Karpas-422 (cell line): ENCODE data around the gene RFX3. TPM values are rescaled to one million over a fixed set of nuclear protein-coding genes. Genes with fewer than 3 reads are reported as not detected.
A peak's percentile ranks its signal among the peaks of the same experiment; 100 is the strongest.

Experiments
- DNase-seq: peaks from one replicate; pipeline ENCODE4 v3.0.0-alpha.2; 2015
- H2AFZ ChIP-seq: fragments of 200-600 bp; sonication (generic); 2 replicates; pipeline ENCODE4 v1.6.1; 2014; ENCODE audit warnings: antibody characterized with exemption, low read length, mixed read lengths
- H3K27ac ChIP-seq: fragments of 200-600 bp; sonication (generic); 2 replicates; pipeline ENCODE4 v1.5.1; 2014; ENCODE audit warnings: mild to moderate bottlenecking, low read length, moderate library complexity
- H3K27me3 ChIP-seq: fragments of 200-600 bp; sonication (generic); 2 replicates; pipeline ENCODE4 v1.6.1; 2014; ENCODE audit warnings: low read length, mixed read lengths
- H3K36me3 ChIP-seq: fragments of 200-600 bp; sonication (generic); 2 replicates; pipeline ENCODE4 v1.6.1; 2014; ENCODE audit warnings: low read length, mixed read lengths; ENCODE audit not compliant: insufficient read depth
- H3K4me1 ChIP-seq: fragments of 200-600 bp; sonication (generic); 2 replicates; pipeline ENCODE4 v1.6.1; 2014; ENCODE audit warnings: mild to moderate bottlenecking, low read length, mixed read lengths
- H3K4me2 ChIP-seq: fragments of 200-600 bp; sonication (generic); 2 replicates; pipeline ENCODE4 v1.6.1; 2014; ENCODE audit warnings: low read length, low read depth, mild to moderate bottlenecking; ENCODE audit not compliant: poor library complexity, severe bottlenecking
- H3K4me3 ChIP-seq: fragments of 200-600 bp; sonication (generic); 2 replicates; pipeline ENCODE4 v1.5.1; 2014; ENCODE audit warnings: mild to moderate bottlenecking, antibody characterized with exemption, low read length, mixed read lengths
- H3K79me2 ChIP-seq: fragments of 200-600 bp; sonication (generic); 2 replicates; pipeline ENCODE4 v1.6.1; 2014; ENCODE audit warnings: mild to moderate bottlenecking, low read length, mixed read lengths
- H3K9ac ChIP-seq: fragments of 200-600 bp; sonication (generic); 2 replicates; pipeline ENCODE4 v1.6.0; 2014; ENCODE audit warnings: low read length
- H3K9me2 ChIP-seq: fragments of 200-600 bp; sonication (generic), shearing (Covaris generic); replicated peaks from 2 replicates; pipeline ENCODE4 v1.6.0; 2014; ENCODE audit warnings: mild to moderate bottlenecking, low read length, moderate library complexity; ENCODE audit not compliant: insufficient read depth
- H3K9me3 ChIP-seq: fragments of 300-700, 200-600 bp; sonication (generic); 2 replicates; pipeline ENCODE4 v1.6.1; 2014; ENCODE audit warnings: low read length, mixed read lengths
- H4K20me1 ChIP-seq: fragments of 200-600 bp; sonication (generic); 2 replicates; pipeline ENCODE4 v1.6.1; 2014; ENCODE audit warnings: mild to moderate bottlenecking, antibody characterized with exemption, low read length, low read depth; ENCODE audit not compliant: insufficient read depth
- total RNA-seq: library from RNA; depleted of rRNA; stranded (reverse); fragments of >200 nt; shearing (Covaris generic); gene quantifications from 2 replicates; pipeline ENCODE4 v1.2.3, GENCODE V29; 2014; ENCODE audit warnings: low replicate concordance

Gene RFX3
- total RNA-seq, 1 experiment from 2014 or later = 24.3 TPM

DNA sequence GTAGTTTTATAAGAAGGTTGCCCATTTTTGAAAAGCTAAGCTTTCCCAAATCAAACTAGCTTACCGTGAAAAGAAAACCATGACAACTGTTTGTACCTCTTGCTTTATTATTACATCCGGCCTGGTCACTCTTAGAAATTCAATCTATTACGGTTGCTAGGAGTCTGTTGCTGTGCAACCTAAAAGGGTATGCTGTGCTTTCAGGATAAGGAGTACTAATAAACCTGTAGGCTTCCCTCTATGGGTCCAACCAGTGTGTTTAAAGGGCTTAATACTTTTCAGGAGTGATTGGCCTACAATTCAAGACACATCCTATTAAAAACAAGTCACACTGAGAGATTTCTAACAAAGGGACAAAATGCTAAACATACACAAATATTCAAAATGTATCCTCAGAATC, 27.1 kb downstream of the RFX3 start:
- 0 out of 2 replicates have a peak overlapping the region, but pooled peaks have one; percentile 15 for H2AFZ ChIP-seq
- no peak overlapping the region for H3K4me3 ChIP-seq
- no peaks in the 10 kb centered on the region for H3K9me2 ChIP-seq
- H3K9me3 ChIP-seq = 0 out of 2 replicates have a peak, but pooled peaks cover 3% of the 10 kb centered on the region
- H3K27me3 ChIP-seq = no peaks in the 10 kb centered on the region
- H4K20me1 ChIP-seq = no peaks in the 10 kb centered on the region
- H3K36me3 ChIP-seq = peaks cover 3% of the 10 kb centered on the region; the same call in 1 of the 2 replicates
- peak overlapping the region; percentile 43 for H3K4me2 ChIP-seq
- peaks cover 80% of the 10 kb centered on the region for H3K79me2 ChIP-seq
- peak overlapping the region; percentile 8; the same call in 1 of the 2 replicates for H3K9ac ChIP-seq
- DNase-seq = peak; percentile 79
- peak overlapping the region; percentile 42 for H3K27ac ChIP-seq
- H3K4me1 ChIP-seq = peaks cover 66% of the 10 kb centered on the region

DNA sequence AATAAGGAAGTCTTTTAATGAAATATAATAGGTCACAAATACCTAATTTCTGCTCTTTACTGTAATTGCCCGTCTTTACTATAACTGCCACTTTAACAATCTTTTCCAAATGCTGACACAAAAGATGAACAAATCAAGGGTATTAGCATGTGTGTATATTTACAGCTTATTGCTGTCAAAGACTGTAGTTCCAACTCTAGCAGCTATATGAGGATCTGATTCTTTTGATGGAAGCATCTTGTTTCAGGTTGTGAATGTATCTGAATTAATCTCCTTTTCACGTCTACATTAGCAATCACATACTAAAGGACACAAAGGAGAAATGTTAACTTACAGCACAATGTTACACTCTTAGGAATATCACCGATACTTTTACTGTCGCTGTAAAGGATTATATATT, 27.9 kb downstream of the RFX3 start:
- Histone ChIP-seq H2AFZ (no peak overlapping the region), H3K36me3 (no peaks in the 10 kb centered on the region), H3K27ac (peak overlapping the region; percentile 42), H3K27me3 (no peaks in the 10 kb centered on the region), H3K4me1 (peaks cover 62% of the 10 kb centered on the region), H3K4me2 (peak overlapping the region; percentile 43), H3K9ac (no peak overlapping the region), H4K20me1 (no peaks in the 10 kb centered on the region), H3K9me3 (no peaks in the 10 kb centered on the region), H3K79me2 (peaks cover 78% of the 10 kb centered on the region), H3K9me2 (no peaks in the 10 kb centered on the region), H3K4me3 (no peak overlapping the region)
- DNase-seq = no peak

DNA sequence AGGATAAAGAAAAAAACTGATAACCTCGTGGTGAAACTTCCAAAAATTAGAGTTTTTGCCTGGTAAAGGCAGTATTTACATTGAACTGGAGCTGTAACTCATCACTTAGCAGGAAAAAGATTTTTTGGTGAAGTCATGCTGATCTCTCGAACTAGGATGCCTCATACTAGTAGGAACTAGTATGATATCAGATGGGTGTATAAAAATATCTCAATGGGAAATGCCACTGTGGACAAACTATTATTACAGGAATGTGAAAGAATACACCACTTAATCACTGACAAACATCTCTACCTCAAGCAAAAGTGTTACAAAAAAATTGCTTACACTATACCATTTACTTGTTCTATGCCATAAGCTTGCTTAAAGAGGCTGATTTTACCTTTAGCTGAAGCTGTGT, 28.4 kb downstream of the RFX3 start:
- H3K4me3 ChIP-seq = no peak overlapping the region
- peaks cover 77% of the 10 kb centered on the region for H3K79me2 ChIP-seq
- peak overlapping the region; percentile 42; the same call in 1 of the 2 replicates for H3K27ac ChIP-seq
- no peaks in the 10 kb centered on the region for H3K36me3 ChIP-seq
- peaks cover 62% of the 10 kb centered on the region for H3K4me1 ChIP-seq
- peak overlapping the region; percentile 43 for H3K4me2 ChIP-seq
- no peaks in the 10 kb centered on the region for H4K20me1 ChIP-seq
- no peak overlapping the region for H2AFZ ChIP-seq
- H3K9me2 ChIP-seq = no peaks in the 10 kb centered on the region
- DNase-seq = no peak
- H3K9ac ChIP-seq = no peak overlapping the region
- no peaks in the 10 kb centered on the region for H3K27me3 ChIP-seq
- no peaks in the 10 kb centered on the region for H3K9me3 ChIP-seq

GRCh38 chr9:3495855-3496254, 29.9 kb downstream of the RFX3 start:
- H3K9me2 ChIP-seq = no peaks in the 10 kb centered on the region
- peaks cover 59% of the 10 kb centered on the region for H3K4me1 ChIP-seq
- no peak overlapping the region for H3K4me2 ChIP-seq
- no peak overlapping the region for H3K27ac ChIP-seq
- no peaks in the 10 kb centered on the region for H3K36me3 ChIP-seq
- no peak overlapping the region for H3K4me3 ChIP-seq
- no peaks in the 10 kb centered on the region for H4K20me1 ChIP-seq
- H3K27me3 ChIP-seq = no peaks in the 10 kb centered on the region
- peaks cover 86% of the 10 kb centered on the region for H3K79me2 ChIP-seq
- H3K9me3 ChIP-seq = no peaks in the 10 kb centered on the region
- no peak overlapping the region for H2AFZ ChIP-seq
- DNase-seq = no peak
- H3K9ac ChIP-seq = no peak overlapping the region

GRCh38 chr9:3492214-3492613, 33.6 kb downstream of the RFX3 start:
- Histone ChIP-seq H3K9me3 (no peaks in the 10 kb centered on the region), H3K4me1 (peaks cover 22% of the 10 kb centered on the region), H3K9ac (no peak overlapping the region), H3K4me3 (no peak overlapping the region), H3K36me3 (0 out of 2 replicates have a peak, but pooled peaks cover 7% of the 10 kb centered on the region), H2AFZ (no peak overlapping the region), H3K9me2 (no peaks in the 10 kb centered on the region), H3K4me2 (no peak overlapping the region), H3K79me2 (peaks cover 69% of the 10 kb centered on the region), H4K20me1 (no peaks in the 10 kb centered on the region), H3K27ac (no peak overlapping the region), H3K27me3 (no peaks in the 10 kb centered on the region)
- no peak for DNase-seq

DNA sequence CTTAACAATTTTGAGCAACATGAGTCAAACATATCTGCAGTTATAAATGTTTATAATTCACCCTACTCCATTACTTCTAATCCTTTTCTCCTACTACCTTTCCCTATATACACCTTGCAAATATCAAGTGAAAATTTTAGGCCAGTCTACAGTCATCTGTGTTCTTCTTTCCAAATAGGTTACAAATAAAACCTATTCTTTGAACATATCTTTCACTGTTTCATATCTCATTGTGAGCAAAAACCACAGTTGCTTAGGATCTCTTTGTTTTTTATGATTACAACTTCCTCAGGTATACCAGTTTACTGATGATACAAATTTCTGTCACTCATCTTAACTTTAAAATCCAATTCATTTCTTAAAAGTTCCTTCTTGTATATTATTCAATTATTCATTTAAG, 34.4 kb downstream of the RFX3 start:
- Histone ChIP-seq H3K4me1 (peaks cover 17% of the 10 kb centered on the region), H3K9ac (no peak overlapping the region), H3K79me2 (peaks cover 67% of the 10 kb centered on the region), H3K27ac (no peak overlapping the region), H3K4me2 (no peak overlapping the region), H4K20me1 (no peaks in the 10 kb centered on the region), H3K9me3 (no peaks in the 10 kb centered on the region), H3K27me3 (no peaks in the 10 kb centered on the region), H3K36me3 (0 out of 2 replicates have a peak, but pooled peaks cover 7% of the 10 kb centered on the region), H2AFZ (no peak overlapping the region), H3K4me3 (no peak overlapping the region), H3K9me2 (no peaks in the 10 kb centered on the region)
- DNase-seq = no peak

DNA sequence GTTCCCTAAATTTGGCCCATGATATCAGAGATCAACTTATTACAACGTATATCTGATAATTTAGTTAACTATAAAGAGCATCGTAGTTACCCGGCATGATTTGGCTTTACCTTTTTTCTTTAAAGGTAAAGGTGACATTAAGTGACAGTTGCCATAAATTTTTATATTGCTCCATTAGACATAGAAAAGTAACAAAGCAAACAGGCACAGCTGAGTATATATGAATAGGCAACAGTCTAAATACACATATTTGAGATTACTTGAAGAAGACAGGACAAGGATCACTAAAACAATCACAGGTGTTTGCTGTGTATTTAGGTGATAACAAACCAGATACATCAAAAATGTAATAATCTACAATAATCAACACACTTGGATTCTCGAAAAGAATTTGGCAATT, 34.8 kb downstream of the RFX3 start:
- Histone ChIP-seq H3K9me2 (no peaks in the 10 kb centered on the region), H2AFZ (no peak overlapping the region), H4K20me1 (no peaks in the 10 kb centered on the region), H3K4me3 (no peak overlapping the region), H3K4me2 (no peak overlapping the region), H3K4me1 (peaks cover 13% of the 10 kb centered on the region), H3K9ac (no peak overlapping the region), H3K79me2 (peaks cover 63% of the 10 kb centered on the region), H3K27ac (no peak overlapping the region), H3K9me3 (no peaks in the 10 kb centered on the region), H3K36me3 (0 out of 2 replicates have a peak, but pooled peaks cover 7% of the 10 kb centered on the region), H3K27me3 (no peaks in the 10 kb centered on the region)
- no peak for DNase-seq

- Histone ChIP-seq H3K27me3 (no peaks in the 10 kb centered on the region), H3K9me2 (no peaks in the 10 kb centered on the region), H2AFZ (no peak overlapping the region), H3K9ac (no peak overlapping the region), H3K27ac (no peak overlapping the region), H3K36me3 (peaks cover 57% of the 10 kb centered on the region), H4K20me1 (no peaks in the 10 kb centered on the region), H3K9me3 (peaks cover 11% of the 10 kb centered on the region), H3K79me2 (peaks cover 42% of the 10 kb centered on the region), H3K4me2 (no peak overlapping the region), H3K4me1 (no peaks in the 10 kb centered on the region), H3K4me3 (no peak overlapping the region)
- no peak for DNase-seq
These were observed 43.2 kb downstream of the RFX3 start for GRCh38 chr9:3482578-3482977.

DNA sequence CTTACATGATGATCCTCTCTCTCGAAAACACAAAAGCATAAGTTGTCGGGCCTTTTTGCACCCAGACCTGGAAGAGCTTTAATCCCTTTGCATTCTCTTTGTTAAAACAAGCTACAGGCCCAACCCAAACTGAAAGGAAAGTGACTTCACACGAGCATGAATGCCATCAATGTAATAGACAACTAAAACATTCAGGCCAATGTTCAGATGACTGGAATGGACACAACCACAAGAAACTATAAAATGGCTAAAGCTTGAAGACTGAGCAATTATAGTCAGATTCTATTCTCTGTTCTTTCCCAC, 45.5 kb downstream of the RFX3 start:
- Histone ChIP-seq H3K4me1 (no peaks in the 10 kb centered on the region), H3K4me3 (no peak overlapping the region), H4K20me1 (no peaks in the 10 kb centered on the region), H3K36me3 (peaks cover 61% of the 10 kb centered on the region), H3K27ac (no peak overlapping the region), H3K27me3 (no peaks in the 10 kb centered on the region), H3K9me3 (peaks cover 15% of the 10 kb centered on the region), H2AFZ (no peak overlapping the region), H3K79me2 (peaks cover 36% of the 10 kb centered on the region), H3K4me2 (no peak overlapping the region), H3K9ac (no peak overlapping the region), H3K9me2 (no peaks in the 10 kb centered on the region)
- DNase-seq = no peak
